H1 (cell line): Measurements from ENCODE around the gene ACTR5. TPM values are rescaled to one million over a fixed set of nuclear protein-coding genes. Genes with fewer than 3 reads are reported as not detected.

Experiments
- CTCF ChIA-PET: fragments of 300-600 bp; sonication (Branson Sonifier 250); formaldehyde crosslinking; loops from one replicate; lab custom pipeline; 2021; ENCODE audit not compliant: partially characterized antibody; lab: Charles Lee
- POLR2A ChIA-PET: fragments of 300-600 bp; sonication (Branson Sonifier 250); formaldehyde crosslinking; loops from one replicate; lab custom pipeline; 2021; ENCODE audit warnings: inconsistent platforms; ENCODE audit not compliant: partially characterized antibody; lab: Charles Lee
- DNase-seq, 2 experiments: peaks; one replicate each; pipeline versions ENCODE4 v3.0.0 to v3.0.0-alpha.2; 2010 to 2022; ENCODE audit warnings: low spot score in 2 of 2, low read depth in 1 of 2, mixed read lengths in 1 of 2
- FAIRE-seq: peaks from 2 replicates; lab custom pipeline; 2011; peaks lifted over from hg19 to GRCh38; lab: Jason Lieb, UNC
- H2AFZ ChIP-seq: 2 replicates; pipeline ENCODE4 v1.8.1; 2012; ENCODE audit warnings: low read length, inconsistent platforms
- H2AK5ac ChIP-seq: 2 replicates; pipeline ENCODE4 v1.6.1; 2013; ENCODE audit warnings: low read depth, low read length
- H2BK120ac ChIP-seq: replicated peaks from 2 replicates; pipeline ENCODE3; 2013; ENCODE audit warnings: low read depth, low read length, inconsistent platforms
- H2BK12ac ChIP-seq: 2 replicates; pipeline ENCODE4 v1.6.1; 2013; ENCODE audit warnings: low read depth, low read length
- H2BK15ac ChIP-seq: 2 replicates; pipeline ENCODE4 v1.6.1; 2013; ENCODE audit warnings: low read length
- H2BK20ac ChIP-seq: 2 replicates; pipeline ENCODE4 v1.6.1; 2013; ENCODE audit warnings: low read length
- H2BK5ac ChIP-seq: 2 replicates; pipeline ENCODE4 v1.6.1; 2013; ENCODE audit warnings: low read depth, low read length
- H3K14ac ChIP-seq: 2 replicates; pipeline ENCODE4 v1.6.1; 2013; ENCODE audit warnings: inconsistent platforms; ENCODE audit not compliant: insufficient read length
- H3K18ac ChIP-seq: 2 replicates; pipeline ENCODE4 v1.6.1; 2013; ENCODE audit warnings: low read length; ENCODE audit errors: extremely low read depth
- H3K23ac ChIP-seq: 2 replicates; pipeline ENCODE4 v1.6.1; 2013; ENCODE audit warnings: inconsistent platforms; ENCODE audit not compliant: insufficient read length
- H3K23me2 ChIP-seq: 2 replicates; pipeline ENCODE4 v1.6.1; 2013; ENCODE audit warnings: low read depth, low read length
- H3K27ac ChIP-seq: 2 replicates; pipeline ENCODE4 v1.6.1; 2011; ENCODE audit warnings: low read depth, low read length, inconsistent platforms
- H3K27me3 ChIP-seq, 4 experiments: replicated peaks in 1 of 4; 1 replicate in 1 of 4; 2 replicates in 3 of 4; pipeline versions ENCODE4 v1.6.1 to v1.8.1; 2011 to 2013; ENCODE audit warnings: low read length in 3 of 4, mild to moderate bottlenecking in 3 of 4, inconsistent platforms in 2 of 4, mixed read lengths in 2 of 4, moderate library complexity in 1 of 4; ENCODE audit not compliant: control insufficient read depth in 3 of 4, insufficient read depth in 3 of 4; ENCODE audit errors: extremely low read depth in 1 of 4
- H3K36me3 ChIP-seq, 4 experiments: 2 replicates each; pipeline versions ENCODE4 v1.6.1 to v1.8.1; 2011 to 2013; ENCODE audit warnings: mild to moderate bottlenecking in 4 of 4, low read length in 3 of 4, moderate library complexity in 2 of 4, control low read depth in 1 of 4, inconsistent platforms in 1 of 4; ENCODE audit not compliant: insufficient read depth in 4 of 4, control insufficient read depth in 2 of 4
- H3K4ac ChIP-seq: replicated peaks from 2 replicates; pipeline ENCODE3; 2013; ENCODE audit warnings: low read length, low read depth, mixed read lengths, inconsistent platforms; ENCODE audit not compliant: insufficient read length
- H3K4me1 ChIP-seq, 4 experiments: replicated peaks in 1 of 4; 1 replicate in 1 of 4; 2 replicates in 3 of 4; pipeline versions ENCODE4 v1.6.1 to v1.8.1; 2011 to 2013; ENCODE audit warnings: low read length in 3 of 4, inconsistent platforms in 2 of 4, mixed read lengths in 1 of 4; ENCODE audit not compliant: insufficient read depth in 4 of 4, control insufficient read depth in 3 of 4
- H3K4me2 ChIP-seq, 2 experiments: 2 replicates each; pipeline versions ENCODE4 v1.6.1 to v1.8.1; 2011 to 2013; ENCODE audit warnings: low read depth in 2 of 2, low read length in 2 of 2, control low read depth in 1 of 2, inconsistent platforms in 1 of 2, mild to moderate bottlenecking in 1 of 2; ENCODE audit not compliant: insufficient read depth in 1 of 2
- H3K4me3 ChIP-seq, 4 experiments: fragments of 200-600, 300-600 bp in 1 of 4; sonication (generic), shearing (Covaris generic), sonication (Bioruptor Twin) in 1 of 4; 2 replicates each; pipeline versions ENCODE4 v1.5.1 to v1.8.1; 2011 to 2016; ENCODE audit warnings: low read length in 4 of 4, low read depth in 3 of 4, control low read depth in 2 of 4, inconsistent platforms in 2 of 4, mild to moderate bottlenecking in 2 of 4, mixed read lengths in 1 of 4, moderate library complexity in 1 of 4; ENCODE audit not compliant: insufficient read depth in 2 of 4; ENCODE audit errors: extremely low read depth in 1 of 4
- H3K56ac ChIP-seq: replicated peaks from 2 replicates; pipeline ENCODE3; 2013; ENCODE audit warnings: low read depth, mild to moderate bottlenecking, mixed read lengths, low read length, inconsistent platforms; ENCODE audit not compliant: insufficient read length
- H3K79me1 ChIP-seq: 2 replicates; pipeline ENCODE4 v1.6.1; 2013; ENCODE audit warnings: low read depth, low read length, control low read depth
- H3K79me2 ChIP-seq, 2 experiments: 2 replicates each; pipeline versions ENCODE4 v1.6.1 to v1.8.1; 2012 to 2013; ENCODE audit warnings: low read length in 2 of 2, mild to moderate bottlenecking in 2 of 2, inconsistent platforms in 1 of 2; ENCODE audit not compliant: insufficient read depth in 2 of 2, control insufficient read depth in 1 of 2
- H3K9ac ChIP-seq, 4 experiments: replicated peaks in 1 of 4; 1 replicate in 1 of 4; 2 replicates in 3 of 4; pipeline versions ENCODE4 v1.6.1 to v1.8.1; 2011 to 2013; ENCODE audit warnings: low read depth in 3 of 4, low read length in 3 of 4, control low read depth in 2 of 4, mild to moderate bottlenecking in 2 of 4, moderate library complexity in 2 of 4, inconsistent platforms in 1 of 4; ENCODE audit errors: extremely low read depth in 1 of 4
- H3K9me3 ChIP-seq, 2 experiments: 2 replicates each; pipeline versions ENCODE4 v1.6.1 to v1.8.1; 2012 to 2013; ENCODE audit warnings: mild to moderate bottlenecking in 2 of 2, moderate library complexity in 2 of 2, control low read depth in 1 of 2, inconsistent platforms in 1 of 2, low read depth in 1 of 2, low read length in 1 of 2, mixed read lengths in 1 of 2; ENCODE audit not compliant: insufficient read depth in 2 of 2
- H4K20me1 ChIP-seq, 2 experiments: replicated peaks in 1 of 2; 2 replicates each; pipeline versions ENCODE3 to v1.8.1; 2011 to 2013; ENCODE audit warnings: inconsistent platforms in 2 of 2, low read length in 2 of 2, mild to moderate bottlenecking in 1 of 2; ENCODE audit not compliant: insufficient read depth in 2 of 2, control insufficient read depth in 1 of 2
- H4K5ac ChIP-seq: 2 replicates; pipeline ENCODE4 v1.6.1; 2013; ENCODE audit warnings: low read length, low read depth, mixed read lengths, inconsistent platforms; ENCODE audit not compliant: insufficient read length
- H4K8ac ChIP-seq: 2 replicates; pipeline ENCODE4 v1.8.0; 2013; ENCODE audit warnings: mild to moderate bottlenecking, moderate library complexity, low read length, inconsistent platforms; ENCODE audit not compliant: insufficient read depth; ENCODE audit errors: extremely low read depth
- H4K91ac ChIP-seq: replicated peaks from 2 replicates; pipeline ENCODE3; 2013; ENCODE audit warnings: low read length, mixed read lengths, inconsistent platforms; ENCODE audit not compliant: insufficient read length
- ASH2L ChIP-seq: fragments of 200-600, 300-600 bp; sonication (generic); IDR thresholded peaks from one replicate; pipeline ENCODE4 v1.7.1; 2017; ENCODE audit warnings: low read length
- EZH2 ChIP-seq: fragments of 200-600 bp; sonication (generic); IDR thresholded peaks from 2 replicates; pipeline ENCODE4 v1.7.1; 2012; ENCODE audit warnings: low read depth, mild to moderate bottlenecking, moderate library complexity, low read length, inconsistent platforms; ENCODE audit not compliant: severe bottlenecking
- GABPA ChIP-seq: IDR thresholded peaks from 2 replicates; pipeline ENCODE4 v1.6.1; 2011; ENCODE audit warnings: mild to moderate bottlenecking, low read length, moderate library complexity, borderline replicate concordance; ENCODE audit not compliant: insufficient read depth
- WGBS, 2 experiments: shearing (Covaris generic) in 1 of 2; methylation state at CpG; one replicate each; pipeline versions ENCODE4 v1.1.6 to v1.1.7; 2013 to 2015; ENCODE audit warnings: low lambda C conversion rate in 2 of 2, mixed read lengths in 2 of 2, inconsistent platforms in 1 of 2, low coverage in 1 of 2, missing lambda C conversion rate in 1 of 2; ENCODE audit not compliant: insufficient replicate concordance in 2 of 2, insufficient coverage in 1 of 2, insufficient read length in 1 of 2; ENCODE audit errors: extremely low coverage in 1 of 2, missing lambda C conversion rate in 1 of 2; 5-methylcytosine and 5-hydroxymethylcytosine counted together
- polyA plus RNA-seq, 7 experiments: library from polyadenylated mRNA; depleted of rRNA in 3 of 7; stranded (reverse) in 5 of 7; unstranded in 2 of 7; fragments of >200 nt in 5 of 7; fragments of 200-250 nt in 2 of 7; gene quantifications; 1 replicate in 5 of 7; 2 replicates in 1 of 7; 4 replicates in 1 of 7; pipeline versions ENCODE4 v1.2.1 to v1.2.3, GENCODE V29; 2011 to 2013; ENCODE audit warnings: missing spikeins in 2 of 7, mixed read lengths in 2 of 7
- total RNA-seq: library from RNA; stranded (reverse); fragmentation: NEBNext Ultra II Directional; extraction: Animal tissue kit (Norgen Biotek cat#: 25700); gene quantifications from 2 replicates; pipeline ENCODE4 v1.2.1, GENCODE V29; 2021

Gene ACTR5
- total and polyA plus RNA-seq, 2 of the 8 experiments (the other 6 are each of a cell fraction or from before 2014, with no cell fraction given), result 10.4 to 14.4 TPM

- no peak overlapping the region for H3K9ac ChIP-seq
- H3K27ac ChIP-seq, result no peak overlapping the region
- no peak overlapping the region for H3K56ac ChIP-seq
- H2BK5ac ChIP-seq, result 0 out of 2 replicates have a peak overlapping the region, but pooled peaks have one; percentile 66
- no peak for FAIRE-seq
- peaks cover 10 to 22% of the 10 kb centered on the region in 2 experiments for H4K20me1 ChIP-seq
- H3K23ac ChIP-seq, result no peak overlapping the region
- WGBS, 2 experiments, result 16% methylated on average over 7 of the region's 7 CpGs; no CpG with 5 or more reads in 1 of the 2 experiments
- H3K4me3 ChIP-seq, result peak overlapping the region in 1 of 4 experiments; percentile 59; a peak in 3 of 8 replicates
- DNase-seq, result no peak
- H4K91ac ChIP-seq, result peak overlapping the region; percentile 71
- no peaks in the 10 kb centered on the region for H3K79me1 ChIP-seq
- no peak overlapping the region for H2BK120ac ChIP-seq
- no peaks in the 10 kb centered on the region for H3K79me2 ChIP-seq
- H2BK15ac ChIP-seq, result peak overlapping the region; percentile 93; the same call in 1 of the 2 replicates
- H3K9me3 ChIP-seq, result no peaks in the 10 kb centered on the region
- H3K23me2 ChIP-seq, result peaks cover 23% of the 10 kb centered on the region
- peak; percentile 63 for TF ChIP-seq EZH2
- no peak for TF ChIP-seq GABPA
- peak; percentile 9 for TF ChIP-seq ASH2L
- TF ChIP-seq, all 59 proteins: peak for 2
- H2AFZ ChIP-seq, result no peak overlapping the region
- H3K36me3 ChIP-seq, result no peaks in the 10 kb centered on the region
- H3K4me1 ChIP-seq, result peaks cover 5 to 58% (median 36%) of the 10 kb centered on the region in 4 experiments
- H3K18ac ChIP-seq, result peak overlapping the region; percentile 24; the same call in 1 of the 2 replicates
- H4K8ac ChIP-seq, result no peak overlapping the region
- H3K14ac ChIP-seq, result no peak overlapping the region
- H3K27me3 ChIP-seq, result peaks cover 58 to 82% (median 73%) of the 10 kb centered on the region in 4 experiments
- POLR2A ChIA-PET, result interaction anchor here (0.6 to 1.6 kb wide), 3 partner anchors 18 to 95 kb away, joined by 3 to 11 read pairs (median 3); partner anchors contain the start of gene ACTR5
- peak overlapping the region; percentile 97; the same call in 1 of the 2 replicates for H2BK12ac ChIP-seq
- CTCF ChIA-PET, result interaction anchor here (0.7 to 12.4 kb wide), 14 partner anchors 10 to 319 kb away, joined by 3 to 236 read pairs (median 4); partner anchors contain the start of gene ACTR5
- no peak overlapping the region for H3K4ac ChIP-seq
- peak overlapping the region; percentile 86 to 87 for H3K4me2 ChIP-seq
- H4K5ac ChIP-seq, result no peak overlapping the region
- 0 out of 2 replicates have a peak overlapping the region, but pooled peaks have one; percentile 20 for H2AK5ac ChIP-seq
- H2BK20ac ChIP-seq, result 0 out of 2 replicates have a peak overlapping the region, but pooled peaks have one; percentile 83
Measured at GRCh38 chr20:38729767-38730166, 18.5 kb upstream of the ACTR5 start.
